HepG2 (cell line): ENCODE results near the gene GRK3. TPM values are rescaled to one million over a fixed set of nuclear protein-coding genes. Genes with fewer than 3 reads are reported as not detected.

Experiments
- ATAC-seq: fragments of 200-7000 bp; cut with Tn5 transposase; 3 replicates; pipeline ENCODE4 v1.9.1; 2020; ENCODE audit warnings: mild to moderate bottlenecking, moderate library complexity
- BruUV-seq: library from RNA; stranded (reverse); fragments of 400-500 nt; replicated peaks from 2 replicates; lab custom pipeline; 2021; lab: Mats Ljungman, UMichigan
- CTCF ChIA-PET: fragments of 300-600 bp; formaldehyde crosslinking; extraction: SDS; loops from one replicate; lab custom pipeline; 2021; ENCODE audit warnings: low total read pairs, inconsistent platforms, low intra/inter-chr PET ratio; lab: Yijun Ruan, JAX
- POLR2A ChIA-PET: fragments of 350-600 bp; sonication (Branson Sonifier 250); formaldehyde crosslinking; loops from one replicate; lab custom pipeline; 2020; ENCODE audit warnings: antibody characterized with exemption, inconsistent platforms; lab: Yijun Ruan, JAX
- DNase-seq: peaks from one replicate; pipeline ENCODE4 v3.0.0-alpha.2; 2015; ENCODE audit warnings: low spot score
- FAIRE-seq: peaks from 3 replicates; lab custom pipeline; 2011; peaks lifted over from hg19 to GRCh38; lab: Jason Lieb, UNC
- H2AFZ ChIP-seq: one replicate; pipeline ENCODE4 v1.6.1; 2011; ENCODE audit warnings: low read length, inconsistent platforms
- H3K27ac ChIP-seq: fragments of 300-600 bp; 3 replicates; pipeline ENCODE4 v1.8.0; 2011; ENCODE audit warnings: mixed run types, mild to moderate bottlenecking, mixed read lengths, low read length, inconsistent platforms; ENCODE audit not compliant: insufficient read depth; ENCODE audit errors: extremely low read length
- H3K27me3 ChIP-seq, 2 experiments: fragments of 200-600 bp in 1 of 2; 2 replicates in 1 of 2; 3 replicates in 1 of 2; pipeline versions ENCODE4 v1.6.0 to v1.8.0; 2011; ENCODE audit warnings: low read length in 2 of 2, mild to moderate bottlenecking in 2 of 2, moderate library complexity in 2 of 2, inconsistent platforms in 1 of 2; ENCODE audit not compliant: insufficient read depth in 2 of 2, control insufficient read depth in 1 of 2
- H3K36me3 ChIP-seq, 2 experiments: fragments of 200-600 bp in 1 of 2; replicated peaks in 1 of 2; 2 replicates in 1 of 2; 3 replicates in 1 of 2; pipeline versions ENCODE4 v1.5.1 to v1.8.0; 2011; ENCODE audit warnings: low read length in 2 of 2, inconsistent platforms in 1 of 2; ENCODE audit not compliant: insufficient read depth in 2 of 2, control insufficient read depth in 1 of 2
- H3K4me1 ChIP-seq: 2 replicates; pipeline ENCODE4 v1.5.1; 2012; ENCODE audit warnings: low read length, inconsistent platforms; ENCODE audit not compliant: insufficient read depth
- H3K4me2 ChIP-seq: 2 replicates; pipeline ENCODE4 v1.6.0; 2011; ENCODE audit warnings: low read depth, low read length, inconsistent platforms
- H3K4me3 ChIP-seq, 3 experiments: fragments of 200-600 bp in 1 of 3; sonication (generic), shearing (Covaris generic) in 1 of 3; replicated peaks in 1 of 3; 2 replicates each; pipeline ENCODE4 v1.5.1; 2011 to 2016; ENCODE audit warnings: low read length in 3 of 3, inconsistent platforms in 2 of 3, low read depth in 2 of 3, mild to moderate bottlenecking in 2 of 3, control low read depth in 1 of 3, mixed read lengths in 1 of 3; ENCODE audit not compliant: insufficient read depth in 1 of 3
- H3K79me2 ChIP-seq: one replicate; pipeline ENCODE4 v1.6.1; 2011; ENCODE audit warnings: low read length, inconsistent platforms; ENCODE audit not compliant: insufficient read depth
- H3K9ac ChIP-seq: 2 replicates; pipeline ENCODE4 v1.6.0; 2011; ENCODE audit warnings: mild to moderate bottlenecking, low read depth, low read length, inconsistent platforms; ENCODE audit not compliant: insufficient read depth
- H3K9me3 ChIP-seq: 2 replicates; pipeline ENCODE4 v1.5.1; 2012; ENCODE audit warnings: mild to moderate bottlenecking, low read length
- H4K20me1 ChIP-seq: 2 replicates; pipeline ENCODE4 v1.6.0; 2011; ENCODE audit warnings: inconsistent platforms, mild to moderate bottlenecking, low read length, moderate library complexity; ENCODE audit not compliant: insufficient read depth
- CEBPB ChIP-seq: IDR thresholded peaks from 2 replicates; pipeline ENCODE4 v1.6.1; 2011; ENCODE audit warnings: low read depth, low read length, improper control_type of control experiment, borderline replicate concordance
- MIER3 ChIP-seq: IDR thresholded peaks from 2 replicates; pipeline ENCODE4 v1.6.1; 2016; ENCODE audit warnings: missing compliant biosample characterization, borderline replicate concordance
- MIXL1 ChIP-seq: IDR thresholded peaks from 2 replicates; pipeline ENCODE4 v1.6.1; 2016
- NONO ChIP-seq, 2 experiments: fragments of 450-650 bp in 1 of 2; sonication (generic) in 1 of 2; formaldehyde crosslinking in 1 of 2; IDR thresholded peaks in 1 of 2; conservative IDR thresholded peaks in 1 of 2; 2 replicates each; pipeline versions ENCODE4 v1.6.1 to v1.8.0; 2017 to 2022; ENCODE audit warnings: mild to moderate bottlenecking in 1 of 2, missing genetic modification reagents in 1 of 2, moderate library complexity in 1 of 2
- SALL1 ChIP-seq: sonication (generic); formaldehyde crosslinking; IDR thresholded peaks from 2 replicates; pipeline ENCODE4 v1.8.0; 2022; ENCODE audit warnings: mild to moderate bottlenecking, missing genetic modification reagents
- SMAD9 ChIP-seq: sonication (generic); formaldehyde crosslinking; IDR thresholded peaks from 2 replicates; pipeline ENCODE4 v1.5.1; 2020; ENCODE audit warnings: mild to moderate bottlenecking, missing genetic modification reagents
- WGBS: methylation state at CpG from one replicate; pipeline ENCODE4 v1.1.6; 2017; ENCODE audit warnings: low lambda C conversion rate; 5-methylcytosine and 5-hydroxymethylcytosine counted together
- in situ Hi-C: cut with HindIII; loops from 2 replicates; pipeline ENCODE4 v1.10.0; 2017; ENCODE audit warnings: low pct_unique_long_range_greater_than_20kb; ENCODE audit not compliant: extremely low pct_ligation_motif_present
- intact Hi-C: fragments of 100-400 bp; cut with micrococcal nuclease; formaldehyde crosslinking; loops from one replicate; pipeline ENCODE4 v1.10.0; 2022; ENCODE audit not compliant: unreplicated experiment
- polyA plus RNA-seq, 8 experiments: library from polyadenylated mRNA; depleted of rRNA in 3 of 8; stranded (reverse) in 7 of 8; unstranded in 1 of 8; fragments of >200 nt; fragmentation: Illumina TruSeq in 4 of 8; extraction: Trizol in 4 of 8; gene quantifications; 2 replicates each; pipeline versions ENCODE4 v1.2.1 to v1.2.3, GENCODE V29; 2011 to 2016; ENCODE audit warnings: low read depth in 4 of 8, missing spikeins in 1 of 8, mixed read lengths in 1 of 8; ENCODE audit not compliant: insufficient read depth in 1 of 8
- total RNA-seq, 5 experiments: library from RNA; depleted of rRNA; stranded (reverse); fragments of >200 nt; fragmentation: Illumina TruSeq; extraction: Trizol; gene quantifications; 2 replicates each; pipeline ENCODE4 v1.2.3, GENCODE V29; 2016; ENCODE audit warnings: low read depth in 1 of 5
- TF ChIP-seq, protein P1 (sequence below): sonication (generic); formaldehyde crosslinking; IDR thresholded peaks from 2 replicates; pipeline ENCODE4 v1.5.1; 2020; ENCODE audit warnings: mild to moderate bottlenecking, missing genetic modification reagents, moderate library complexity
- TF ChIP-seq, protein P2 (sequence below): sonication (generic); formaldehyde crosslinking; IDR thresholded peaks from 2 replicates; pipeline ENCODE4 v1.5.0; 2020; ENCODE audit warnings: mild to moderate bottlenecking, missing genetic modification reagents
- TF ChIP-seq, protein P3 (sequence below): IDR thresholded peaks from 2 replicates; pipeline ENCODE4 v1.6.1; 2016; ENCODE audit warnings: mild to moderate bottlenecking

The GRK3 gene
- total and polyA plus RNA-seq, 2 of the 13 experiments (the other 11 are each of a cell fraction or from before 2014, with no cell fraction given) = 8.5 to 16.7 TPM

DNA sequence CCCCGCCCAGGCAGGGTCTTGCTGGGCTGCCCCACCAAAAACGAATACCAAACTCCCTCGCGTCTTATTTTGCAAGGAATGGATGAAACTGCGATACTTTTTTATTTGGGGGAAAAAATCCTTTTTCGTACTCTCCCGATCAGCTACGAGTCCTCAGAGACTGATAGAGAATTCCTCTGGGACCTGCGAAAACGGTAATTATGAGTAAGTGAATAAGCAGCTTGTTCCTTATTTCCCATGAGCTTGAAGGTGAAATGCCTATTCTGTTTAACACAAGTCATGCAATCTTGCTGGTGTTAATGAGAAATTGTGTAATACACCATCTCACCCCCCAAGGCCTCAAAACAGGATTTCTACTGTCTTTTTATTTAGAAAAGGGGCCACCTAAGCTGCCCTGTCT lies 5.5 kb downstream of the GRK3 start:
- no peak overlapping the region for H3K4me3 ChIP-seq
- FAIRE-seq (no peak), DNase-seq (no peak)
- intact Hi-C loops = no loop called here
- H3K9me3 ChIP-seq = no peaks in the 10 kb centered on the region
- H3K27me3 ChIP-seq = no peaks in the 10 kb centered on the region; a peak in 1 of 5 replicates
- no peak overlapping the region for H3K27ac ChIP-seq
- WGBS = 95% methylated on average over 10 of the region's 10 CpGs
- H3K4me1 ChIP-seq = peaks cover 43% of the 10 kb centered on the region
- peaks cover 29% of the 10 kb centered on the region for H3K79me2 ChIP-seq
- no peaks in the 10 kb centered on the region for H3K36me3 ChIP-seq
- H3K9ac ChIP-seq = no peak overlapping the region
- TF ChIP-seq CEBPB = peak; percentile 47; the same call in 1 of the 2 replicates
- no peak for TF ChIP-seq SALL1 (CRISPR knock-in tag)
- TF ChIP-seq, protein P1, sequence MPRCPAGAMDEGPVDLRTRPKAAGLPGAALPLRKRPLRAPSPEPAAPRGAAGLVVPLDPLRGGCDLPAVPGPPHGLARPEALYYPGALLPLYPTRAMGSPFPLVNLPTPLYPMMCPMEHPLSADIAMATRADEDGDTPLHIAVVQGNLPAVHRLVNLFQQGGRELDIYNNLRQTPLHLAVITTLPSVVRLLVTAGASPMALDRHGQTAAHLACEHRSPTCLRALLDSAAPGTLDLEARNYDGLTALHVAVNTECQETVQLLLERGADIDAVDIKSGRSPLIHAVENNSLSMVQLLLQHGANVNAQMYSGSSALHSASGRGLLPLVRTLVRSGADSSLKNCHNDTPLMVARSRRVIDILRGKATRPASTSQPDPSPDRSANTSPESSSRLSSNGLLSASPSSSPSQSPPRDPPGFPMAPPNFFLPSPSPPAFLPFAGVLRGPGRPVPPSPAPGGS (CRISPR knock-in tag) = no peak
- TF ChIP-seq MIXL1 = no peak
- TF ChIP-seq, all 625 proteins: peak for 1
- ATAC-seq = no peak
- H2AFZ ChIP-seq = no peak overlapping the region
- no TSS peak for BruUV-seq
- CTCF ChIA-PET = no interaction called here
- H4K20me1 ChIP-seq = no peaks in the 10 kb centered on the region
- POLR2A ChIA-PET = no interaction called here
- in situ Hi-C loops = loop anchor here (10.0 kb wide), 1 partner anchor 95 kb away; no protein-coding TSS in a partner anchor
- H3K4me2 ChIP-seq = no peak overlapping the region

DNA sequence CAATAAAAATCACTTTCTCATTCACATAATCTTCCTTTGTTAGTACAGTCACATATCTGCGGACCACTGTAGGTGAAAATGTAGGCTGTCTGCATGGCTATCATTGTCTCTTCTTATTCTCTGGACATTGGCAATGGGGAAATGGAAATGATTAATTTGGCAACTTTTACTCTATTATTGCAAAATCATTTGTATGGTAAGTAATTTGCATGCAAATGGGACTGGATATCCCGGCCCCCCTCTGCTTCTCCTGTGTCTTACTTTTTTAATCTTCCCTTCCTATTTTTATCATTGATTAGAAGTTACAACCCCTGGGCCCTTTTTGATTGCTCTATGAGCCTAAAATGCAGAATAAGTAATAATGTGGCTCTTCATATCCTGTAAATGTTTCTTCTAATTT lies 6.0 kb downstream of the GRK3 start:
- Histone ChIP-seq H3K9me3 (no peaks in the 10 kb centered on the region), H3K9ac (no peak overlapping the region), H3K27ac (no peak overlapping the region), H4K20me1 (no peaks in the 10 kb centered on the region), H3K4me1 (peaks cover 41% of the 10 kb centered on the region), H2AFZ (no peak overlapping the region), H3K27me3 (no peaks in the 10 kb centered on the region), H3K36me3 (no peaks in the 10 kb centered on the region), H3K79me2 (peaks cover 31% of the 10 kb centered on the region), H3K4me3 (no peak overlapping the region), H3K4me2 (no peak overlapping the region)
- WGBS = 92% methylated on average over 2 of the region's 2 CpGs
- no peak for FAIRE-seq
- TF ChIP-seq, protein P2, sequence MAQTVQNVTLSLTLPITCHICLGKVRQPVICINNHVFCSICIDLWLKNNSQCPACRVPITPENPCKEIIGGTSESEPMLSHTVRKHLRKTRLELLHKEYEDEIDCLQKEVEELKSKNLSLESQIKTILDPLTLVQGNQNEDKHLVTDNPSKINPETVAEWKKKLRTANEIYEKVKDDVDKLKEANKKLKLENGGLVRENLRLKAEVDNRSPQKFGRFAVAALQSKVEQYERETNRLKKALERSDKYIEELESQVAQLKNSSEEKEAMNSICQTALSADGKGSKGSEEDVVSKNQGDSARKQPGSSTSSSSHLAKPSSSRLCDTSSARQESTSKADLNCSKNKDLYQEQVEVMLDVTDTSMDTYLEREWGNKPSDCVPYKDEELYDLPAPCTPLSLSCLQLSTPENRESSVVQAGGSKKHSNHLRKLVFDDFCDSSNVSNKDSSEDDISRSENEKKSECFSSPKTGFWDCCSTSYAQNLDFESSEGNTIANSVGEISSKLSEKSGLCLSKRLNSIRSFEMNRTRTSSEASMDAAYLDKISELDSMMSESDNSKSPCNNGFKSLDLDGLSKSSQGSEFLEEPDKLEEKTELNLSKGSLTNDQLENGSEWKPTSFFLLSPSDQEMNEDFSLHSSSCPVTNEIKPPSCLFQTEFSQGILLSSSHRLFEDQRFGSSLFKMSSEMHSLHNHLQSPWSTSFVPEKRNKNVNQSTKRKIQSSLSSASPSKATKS (CRISPR knock-in tag) = no peak
- TF ChIP-seq NONO (IDR thresholded peaks at IDR 0.05) (no peak), NONO (CRISPR knock-in tag; conservative IDR thresholded peaks at IDR 0.05) (no peak), SMAD9 (CRISPR knock-in tag) (no peak), MIER3 (CRISPR knock-in tag) (no peak)
- TF ChIP-seq, protein P3, sequence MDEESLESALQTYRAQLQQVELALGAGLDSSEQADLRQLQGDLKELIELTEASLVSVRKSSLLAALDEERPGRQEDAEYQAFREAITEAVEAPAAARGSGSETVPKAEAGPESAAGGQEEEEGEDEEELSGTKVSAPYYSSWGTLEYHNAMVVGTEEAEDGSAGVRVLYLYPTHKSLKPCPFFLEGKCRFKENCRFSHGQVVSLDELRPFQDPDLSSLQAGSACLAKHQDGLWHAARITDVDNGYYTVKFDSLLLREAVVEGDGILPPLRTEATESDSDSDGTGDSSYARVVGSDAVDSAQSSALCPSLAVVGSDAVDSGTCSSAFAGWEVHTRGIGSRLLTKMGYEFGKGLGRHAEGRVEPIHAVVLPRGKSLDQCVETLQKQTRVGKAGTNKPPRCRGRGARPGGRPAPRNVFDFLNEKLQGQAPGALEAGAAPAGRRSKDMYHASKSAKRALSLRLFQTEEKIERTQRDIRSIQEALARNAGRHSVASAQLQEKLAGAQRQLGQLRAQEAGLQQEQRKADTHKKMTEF (CRISPR knock-in tag) = no peak
- ChIA-PET POLR2A (no interaction called here), CTCF (no interaction called here)
- intact Hi-C loops (no loop called here), in situ Hi-C loops (no loop called here)
- no peak for DNase-seq
- ATAC-seq = no peak
- BruUV-seq = no TSS peak
